ENCODE measurements around the gene ADCY2.

The ADCY2 gene

DNA sequence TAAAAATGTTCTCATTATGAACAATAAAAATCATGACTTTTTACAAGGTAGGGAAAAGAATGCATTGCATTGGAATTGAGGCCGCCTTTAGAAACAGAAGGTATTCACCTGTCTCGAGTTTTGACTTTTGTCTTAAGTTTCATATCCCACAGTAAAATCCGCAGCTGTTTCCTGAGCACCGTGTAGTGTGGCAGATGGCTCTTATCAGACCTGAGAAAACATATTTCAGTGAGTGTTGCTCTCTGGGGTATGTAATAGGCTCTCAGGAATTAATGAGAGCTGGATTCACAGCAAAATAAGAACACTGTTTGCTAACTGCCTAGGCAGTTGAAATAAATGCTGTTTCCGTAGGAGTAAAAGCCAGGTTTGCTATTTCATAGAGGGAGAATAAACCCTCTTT is 233.6 kb downstream of the ADCY2 start:
- DNase-seq (ENCODE audit: low read depth) = no peak
- H3K4me3 ChIP-seq (ENCODE audit: low read length) = no peak overlapping the region
- TF ChIP-seq CTCF (IDR thresholded peaks at IDR 0.05; ENCODE audit: insufficient read depth, low read depth, low read length, missing control alignments) = no peak

- TF ChIP-seq CTCF (IDR thresholded peaks at IDR 0.05; ENCODE audit: insufficient read depth, low read depth, low read length, missing control alignments) = no peak
- no peak for DNase-seq (ENCODE audit: low read depth)
- no peak overlapping the region for H3K4me3 ChIP-seq (ENCODE audit: low read length)
These were observed 238.9 kb downstream of the ADCY2 start for GRCh38 chr5:7634837-7635236.

DNA sequence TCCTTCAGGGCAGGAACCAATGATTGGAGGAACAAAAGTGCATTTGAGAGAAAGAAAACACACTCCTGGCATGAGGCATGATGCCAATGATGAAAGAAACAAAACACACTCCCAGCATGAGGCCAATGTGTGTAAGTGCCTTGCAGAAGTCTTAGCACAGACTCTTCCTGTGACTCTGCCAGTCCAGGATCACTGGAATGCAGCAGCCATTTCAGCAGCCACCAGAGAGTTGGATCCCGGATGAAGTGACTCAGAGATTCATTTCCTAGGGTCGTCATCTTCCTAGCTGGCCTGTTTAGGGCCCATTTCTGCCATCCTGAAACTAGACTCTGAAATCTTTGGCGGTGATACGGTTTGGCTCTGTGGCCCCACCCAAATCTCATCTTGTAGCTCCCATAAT is 242.5 kb downstream of the ADCY2 start:
- no peak overlapping the region for H3K4me3 ChIP-seq (ENCODE audit: low read length)
- TF ChIP-seq CTCF (IDR thresholded peaks at IDR 0.05; ENCODE audit: insufficient read depth, low read depth, low read length, missing control alignments) = no peak
- no peak for DNase-seq (ENCODE audit: low read depth)

DNA sequence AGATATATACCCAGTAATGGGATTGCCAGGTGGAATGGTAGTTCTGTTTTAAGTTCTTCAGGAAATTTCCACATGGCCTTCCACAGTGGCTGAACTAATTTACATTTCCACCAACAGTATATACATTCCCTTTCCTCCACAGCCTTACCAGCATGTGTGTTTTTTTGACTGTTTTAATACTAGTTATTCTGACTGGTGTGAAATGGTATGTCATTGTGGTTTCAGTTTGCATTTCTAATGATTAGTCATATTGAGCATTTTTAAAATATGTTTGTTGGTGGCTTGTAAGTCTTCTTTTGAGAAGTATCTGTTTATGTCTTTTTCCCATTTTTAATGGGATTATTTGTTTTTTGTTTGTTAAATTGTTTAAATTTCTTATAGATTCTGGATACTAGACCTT is 246.1 kb downstream of the ADCY2 start:
- DNase-seq (ENCODE audit: low read depth) = no peak
- H3K4me3 ChIP-seq (ENCODE audit: low read length) = no peak overlapping the region
- TF ChIP-seq CTCF (IDR thresholded peaks at IDR 0.05; ENCODE audit: insufficient read depth, low read depth, low read length, missing control alignments) = no peak

- TF ChIP-seq CTCF (IDR thresholded peaks at IDR 0.05; ENCODE audit: insufficient read depth, low read depth, low read length, missing control alignments) = no peak
- no peak overlapping the region for H3K4me3 ChIP-seq (ENCODE audit: low read length)
- DNase-seq (ENCODE audit: low read depth) = no peak
These were observed 248.8 kb downstream of the ADCY2 start for GRCh38 chr5:7644723-7645122.

GRCh38 chr5:7650755-7651154 is 254.8 kb downstream of the ADCY2 start:
- no peak for DNase-seq (ENCODE audit: low read depth)
- TF ChIP-seq CTCF (IDR thresholded peaks at IDR 0.05; ENCODE audit: insufficient read depth, low read depth, low read length, missing control alignments) = no peak

GRCh38 chr5:7653046-7653445 is 257.1 kb downstream of the ADCY2 start:
- no peak for DNase-seq (ENCODE audit: low read depth)
- no peak for TF ChIP-seq CTCF (IDR thresholded peaks at IDR 0.05; ENCODE audit: insufficient read depth, low read depth, low read length, missing control alignments)
- no peak overlapping the region for H3K4me3 ChIP-seq (ENCODE audit: low read length)

More at GRCh38 chr5:7650755-7651154, 254.8 kb downstream of the ADCY2 start:
- no peak overlapping the region for H3K4me3 ChIP-seq (ENCODE audit: low read length)

Data from epithelial cell of esophagus (primary cell).